ENCODE measurements around the gene DDX39B. TPM values are rescaled to one million over a fixed set of nuclear protein-coding genes. Genes with fewer than 3 reads are reported as not detected.

DDX39B gene
- total and polyA plus RNA-seq, 9 of the 15 experiments (the other 6 are each of a cell fraction or from before 2014, with no cell fraction given) = 479 to 869 (median 592) TPM

DNA sequence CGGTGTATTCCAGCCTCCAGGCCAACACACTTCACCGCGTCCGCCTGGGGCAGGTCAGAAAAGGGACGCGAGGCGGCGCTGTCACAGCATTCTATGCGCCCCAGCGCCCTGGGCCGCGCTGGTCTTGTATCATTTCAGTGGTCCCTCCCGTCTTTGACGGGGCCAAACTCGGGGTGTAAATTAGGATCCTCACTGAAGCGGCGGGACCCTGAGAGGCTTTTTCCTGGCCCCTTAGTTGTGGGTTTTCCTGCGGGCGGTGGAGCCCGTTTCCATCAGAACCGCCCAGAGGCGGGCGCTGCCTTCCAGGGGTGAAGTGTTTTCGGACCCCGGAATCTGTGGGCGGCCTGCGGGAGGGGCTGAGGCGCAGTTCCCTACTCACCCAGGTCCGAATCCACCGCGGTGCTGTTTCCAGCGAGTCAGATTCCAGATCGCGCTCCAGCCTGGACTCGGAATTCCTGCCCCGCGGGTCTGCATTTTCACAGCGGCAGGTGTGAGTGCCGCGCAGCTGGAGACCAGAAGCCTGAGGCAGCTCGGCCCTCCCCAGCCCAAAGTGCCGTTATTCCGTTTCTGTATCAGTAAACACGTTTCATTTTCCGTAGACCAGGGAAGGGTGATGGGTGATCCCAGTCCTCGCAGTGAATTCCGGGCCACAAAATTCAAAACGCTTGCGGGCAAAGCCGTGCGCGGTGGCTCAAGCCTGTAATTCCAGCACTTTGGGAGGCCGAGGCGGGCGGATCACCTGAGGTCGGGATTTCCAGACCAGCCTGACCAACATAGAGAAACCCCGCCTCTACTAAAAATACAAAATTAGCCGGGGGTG is 47.7 kb downstream of the DDX39B start (continued):
- TF ChIP-seq NELFE (IDR thresholded peaks at IDR 0.05; ENCODE audit: insufficient read depth, insufficient read length) (no peak), ZNF408 (CRISPR knock-in tag; IDR thresholded peaks at IDR 0.05; ENCODE audit: low read depth) (no peak), RBBP5 (IDR thresholded peaks at IDR 0.05; ENCODE audit: borderline replicate concordance, insufficient read depth, low read length, poor library complexity, severe bottlenecking) (peak; percentile 67), SMARCE1 (IDR thresholded peaks at IDR 0.05) (0 out of 2 replicates have a peak, but pooled peaks have one; percentile 56), NBN (IDR thresholded peaks at IDR 0.05; ENCODE audit: low read depth) (peak; percentile 87; the same call in 1 of the 2 replicates), BRCA1 (IDR thresholded peaks at IDR 0.05) (no peak), BRCA1 (CRISPR knock-in tag; IDR thresholded peaks at IDR 0.05) (no peak), CBFA2T3 (IDR thresholded peaks at IDR 0.05) (no peak), ZNF75A (CRISPR knock-in tag; IDR thresholded peaks at IDR 0.05) (no peak), TAF7 (tag; IDR thresholded peaks at IDR 0.05) (no peak; the same call in 1 of the 2 replicates), IRF2 (CRISPR knock-in tag; IDR thresholded peaks at IDR 0.05) (no peak), HDAC2 (IDR thresholded peaks at IDR 0.05) (peak; percentile 8; the same call in 1 of the 2 replicates)
- TF ChIP-seq, protein P1, sequence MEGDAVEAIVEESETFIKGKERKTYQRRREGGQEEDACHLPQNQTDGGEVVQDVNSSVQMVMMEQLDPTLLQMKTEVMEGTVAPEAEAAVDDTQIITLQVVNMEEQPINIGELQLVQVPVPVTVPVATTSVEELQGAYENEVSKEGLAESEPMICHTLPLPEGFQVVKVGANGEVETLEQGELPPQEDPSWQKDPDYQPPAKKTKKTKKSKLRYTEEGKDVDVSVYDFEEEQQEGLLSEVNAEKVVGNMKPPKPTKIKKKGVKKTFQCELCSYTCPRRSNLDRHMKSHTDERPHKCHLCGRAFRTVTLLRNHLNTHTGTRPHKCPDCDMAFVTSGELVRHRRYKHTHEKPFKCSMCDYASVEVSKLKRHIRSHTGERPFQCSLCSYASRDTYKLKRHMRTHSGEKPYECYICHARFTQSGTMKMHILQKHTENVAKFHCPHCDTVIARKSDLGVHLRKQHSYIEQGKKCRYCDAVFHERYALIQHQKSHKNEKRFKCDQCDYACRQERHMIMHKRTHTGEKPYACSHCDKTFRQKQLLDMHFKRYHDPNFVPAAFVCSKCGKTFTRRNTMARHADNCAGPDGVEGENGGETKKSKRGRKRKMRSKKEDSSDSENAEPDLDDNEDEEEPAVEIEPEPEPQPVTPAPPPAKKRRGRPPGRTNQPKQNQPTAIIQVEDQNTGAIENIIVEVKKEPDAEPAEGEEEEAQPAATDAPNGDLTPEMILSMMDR (IDR thresholded peaks at IDR 0.05 in 2 of 3, conservative IDR thresholded peaks at IDR 0.05 in 1 of 3; ENCODE audit: insufficient read depth in 2 of 3, low read depth in 1 of 3, low read length in 3 of 3) = peak; percentile 97 to 100 (median 99)
- TF ChIP-seq, protein P2, sequence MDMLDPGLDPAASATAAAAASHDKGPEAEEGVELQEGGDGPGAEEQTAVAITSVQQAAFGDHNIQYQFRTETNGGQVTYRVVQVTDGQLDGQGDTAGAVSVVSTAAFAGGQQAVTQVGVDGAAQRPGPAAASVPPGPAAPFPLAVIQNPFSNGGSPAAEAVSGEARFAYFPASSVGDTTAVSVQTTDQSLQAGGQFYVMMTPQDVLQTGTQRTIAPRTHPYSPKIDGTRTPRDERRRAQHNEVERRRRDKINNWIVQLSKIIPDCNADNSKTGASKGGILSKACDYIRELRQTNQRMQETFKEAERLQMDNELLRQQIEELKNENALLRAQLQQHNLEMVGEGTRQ (CRISPR knock-in tag; IDR thresholded peaks at IDR 0.05) = no peak
- TF ChIP-seq, protein P3, sequence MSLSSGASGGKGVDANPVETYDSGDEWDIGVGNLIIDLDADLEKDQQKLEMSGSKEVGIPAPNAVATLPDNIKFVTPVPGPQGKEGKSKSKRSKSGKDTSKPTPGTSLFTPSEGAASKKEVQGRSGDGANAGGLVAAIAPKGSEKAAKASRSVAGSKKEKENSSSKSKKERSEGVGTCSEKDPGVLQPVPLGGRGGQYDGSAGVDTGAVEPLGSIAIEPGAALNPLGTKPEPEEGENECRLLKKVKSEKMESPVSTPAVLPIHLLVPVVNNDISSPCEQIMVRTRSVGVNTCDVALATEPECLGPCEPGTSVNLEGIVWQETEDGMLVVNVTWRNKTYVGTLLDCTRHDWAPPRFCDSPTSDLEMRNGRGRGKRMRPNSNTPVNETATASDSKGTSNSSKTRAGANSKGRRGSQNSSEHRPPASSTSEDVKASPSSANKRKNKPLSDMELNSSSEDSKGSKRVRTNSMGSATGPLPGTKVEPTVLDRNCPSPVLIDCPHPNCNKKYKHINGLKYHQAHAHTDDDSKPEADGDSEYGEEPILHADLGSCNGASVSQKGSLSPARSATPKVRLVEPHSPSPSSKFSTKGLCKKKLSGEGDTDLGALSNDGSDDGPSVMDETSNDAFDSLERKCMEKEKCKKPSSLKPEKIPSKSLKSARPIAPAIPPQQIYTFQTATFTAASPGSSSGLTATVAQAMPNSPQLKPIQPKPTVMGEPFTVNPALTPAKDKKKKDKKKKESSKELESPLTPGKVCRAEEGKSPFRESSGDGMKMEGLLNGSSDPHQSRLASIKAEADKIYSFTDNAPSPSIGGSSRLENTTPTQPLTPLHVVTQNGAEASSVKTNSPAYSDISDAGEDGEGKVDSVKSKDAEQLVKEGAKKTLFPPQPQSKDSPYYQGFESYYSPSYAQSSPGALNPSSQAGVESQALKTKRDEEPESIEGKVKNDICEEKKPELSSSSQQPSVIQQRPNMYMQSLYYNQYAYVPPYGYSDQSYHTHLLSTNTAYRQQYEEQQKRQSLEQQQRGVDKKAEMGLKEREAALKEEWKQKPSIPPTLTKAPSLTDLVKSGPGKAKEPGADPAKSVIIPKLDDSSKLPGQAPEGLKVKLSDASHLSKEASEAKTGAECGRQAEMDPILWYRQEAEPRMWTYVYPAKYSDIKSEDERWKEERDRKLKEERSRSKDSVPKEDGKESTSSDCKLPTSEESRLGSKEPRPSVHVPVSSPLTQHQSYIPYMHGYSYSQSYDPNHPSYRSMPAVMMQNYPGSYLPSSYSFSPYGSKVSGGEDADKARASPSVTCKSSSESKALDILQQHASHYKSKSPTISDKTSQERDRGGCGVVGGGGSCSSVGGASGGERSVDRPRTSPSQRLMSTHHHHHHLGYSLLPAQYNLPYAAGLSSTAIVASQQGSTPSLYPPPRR (CRISPR knock-in tag; IDR thresholded peaks at IDR 0.05; ENCODE audit: borderline replicate concordance) = no peak
- TF ChIP-seq, protein P4, sequence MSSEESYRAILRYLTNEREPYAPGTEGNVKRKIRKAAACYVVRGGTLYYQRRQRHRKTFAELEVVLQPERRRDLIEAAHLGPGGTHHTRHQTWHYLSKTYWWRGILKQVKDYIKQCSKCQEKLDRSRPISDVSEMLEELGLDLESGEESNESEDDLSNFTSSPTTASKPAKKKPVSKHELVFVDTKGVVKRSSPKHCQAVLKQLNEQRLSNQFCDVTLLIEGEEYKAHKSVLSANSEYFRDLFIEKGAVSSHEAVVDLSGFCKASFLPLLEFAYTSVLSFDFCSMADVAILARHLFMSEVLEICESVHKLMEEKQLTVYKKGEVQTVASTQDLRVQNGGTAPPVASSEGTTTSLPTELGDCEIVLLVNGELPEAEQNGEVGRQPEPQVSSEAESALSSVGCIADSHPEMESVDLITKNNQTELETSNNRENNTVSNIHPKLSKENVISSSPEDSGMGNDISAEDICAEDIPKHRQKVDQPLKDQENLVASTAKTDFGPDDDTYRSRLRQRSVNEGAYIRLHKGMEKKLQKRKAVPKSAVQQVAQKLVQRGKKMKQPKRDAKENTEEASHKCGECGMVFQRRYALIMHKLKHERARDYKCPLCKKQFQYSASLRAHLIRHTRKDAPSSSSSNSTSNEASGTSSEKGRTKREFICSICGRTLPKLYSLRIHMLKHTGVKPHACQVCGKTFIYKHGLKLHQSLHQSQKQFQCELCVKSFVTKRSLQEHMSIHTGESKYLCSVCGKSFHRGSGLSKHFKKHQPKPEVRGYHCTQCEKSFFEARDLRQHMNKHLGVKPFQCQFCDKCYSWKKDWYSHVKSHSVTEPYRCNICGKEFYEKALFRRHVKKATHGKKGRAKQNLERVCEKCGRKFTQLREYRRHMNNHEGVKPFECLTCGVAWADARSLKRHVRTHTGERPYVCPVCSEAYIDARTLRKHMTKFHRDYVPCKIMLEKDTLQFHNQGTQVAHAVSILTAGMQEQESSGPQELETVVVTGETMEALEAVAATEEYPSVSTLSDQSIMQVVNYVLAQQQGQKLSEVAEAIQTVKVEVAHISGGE (CRISPR knock-in tag; IDR thresholded peaks at IDR 0.05) = peak in 1 of 3 experiments; percentile 18; a peak in 3 of 6 replicates
